ENCODE measurements around the gene CBX1. TPM values are rescaled to one million over a fixed set of nuclear protein-coding genes. Genes with fewer than 3 reads are reported as not detected.

The CBX1 gene
- total and polyA plus RNA-seq, 2 of the 13 experiments (the other 11 are each of a cell fraction or from before 2014, with no cell fraction given): 17.8 to 108 TPM

DNA sequence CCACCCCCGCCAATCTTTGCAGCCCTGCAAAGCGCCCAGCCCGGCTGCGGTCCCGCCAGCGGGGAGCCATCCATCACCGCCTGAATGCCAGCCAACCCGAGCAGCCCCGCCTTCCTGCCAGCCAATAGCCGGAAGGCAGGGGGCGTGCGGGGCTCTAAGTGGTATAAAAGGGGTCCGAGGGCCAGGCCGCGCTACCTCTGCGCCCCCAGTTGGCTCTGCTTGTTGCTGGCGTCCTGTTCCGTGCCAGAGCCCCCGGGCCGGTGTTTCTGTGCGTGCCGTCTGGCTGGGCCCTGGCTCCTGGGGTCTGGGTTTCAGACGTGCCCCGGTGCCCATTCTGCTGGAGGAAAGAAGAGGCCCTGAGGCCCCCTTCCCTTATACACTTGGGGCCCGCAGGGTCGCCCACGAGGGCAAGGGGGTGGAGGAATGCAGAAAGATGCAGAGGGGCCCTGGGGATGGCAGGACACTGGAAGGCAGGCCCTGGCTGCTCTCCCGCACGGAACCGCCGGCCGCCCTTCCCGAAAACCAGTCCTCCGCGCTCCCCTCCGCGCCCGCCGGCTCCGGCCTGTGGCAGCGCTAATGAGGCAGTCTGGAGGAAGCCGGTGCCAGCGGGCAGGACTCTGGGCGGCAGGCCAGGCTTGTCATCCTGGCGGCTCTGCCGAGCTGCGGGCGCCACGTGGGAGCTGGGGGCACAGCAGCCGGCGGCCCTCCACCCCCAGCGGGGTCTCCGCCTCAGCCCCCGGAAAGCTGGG is 77.7 kb downstream of the CBX1 start (continued):
- TF ChIP-seq, protein P1, sequence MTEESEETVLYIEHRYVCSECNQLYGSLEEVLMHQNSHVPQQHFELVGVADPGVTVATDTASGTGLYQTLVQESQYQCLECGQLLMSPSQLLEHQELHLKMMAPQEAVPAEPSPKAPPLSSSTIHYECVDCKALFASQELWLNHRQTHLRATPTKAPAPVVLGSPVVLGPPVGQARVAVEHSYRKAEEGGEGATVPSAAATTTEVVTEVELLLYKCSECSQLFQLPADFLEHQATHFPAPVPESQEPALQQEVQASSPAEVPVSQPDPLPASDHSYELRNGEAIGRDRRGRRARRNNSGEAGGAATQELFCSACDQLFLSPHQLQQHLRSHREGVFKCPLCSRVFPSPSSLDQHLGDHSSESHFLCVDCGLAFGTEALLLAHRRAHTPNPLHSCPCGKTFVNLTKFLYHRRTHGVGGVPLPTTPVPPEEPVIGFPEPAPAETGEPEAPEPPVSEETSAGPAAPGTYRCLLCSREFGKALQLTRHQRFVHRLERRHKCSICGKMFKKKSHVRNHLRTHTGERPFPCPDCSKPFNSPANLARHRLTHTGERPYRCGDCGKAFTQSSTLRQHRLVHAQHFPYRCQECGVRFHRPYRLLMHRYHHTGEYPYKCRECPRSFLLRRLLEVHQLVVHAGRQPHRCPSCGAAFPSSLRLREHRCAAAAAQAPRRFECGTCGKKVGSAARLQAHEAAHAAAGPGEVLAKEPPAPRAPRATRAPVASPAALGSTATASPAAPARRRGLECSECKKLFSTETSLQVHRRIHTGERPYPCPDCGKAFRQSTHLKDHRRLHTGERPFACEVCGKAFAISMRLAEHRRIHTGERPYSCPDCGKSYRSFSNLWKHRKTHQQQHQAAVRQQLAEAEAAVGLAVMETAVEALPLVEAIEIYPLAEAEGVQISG (CRISPR knock-in tag; IDR thresholded peaks at IDR 0.05): no peak; the same call in 1 of the 2 replicates
- TF ChIP-seq, protein P2, sequence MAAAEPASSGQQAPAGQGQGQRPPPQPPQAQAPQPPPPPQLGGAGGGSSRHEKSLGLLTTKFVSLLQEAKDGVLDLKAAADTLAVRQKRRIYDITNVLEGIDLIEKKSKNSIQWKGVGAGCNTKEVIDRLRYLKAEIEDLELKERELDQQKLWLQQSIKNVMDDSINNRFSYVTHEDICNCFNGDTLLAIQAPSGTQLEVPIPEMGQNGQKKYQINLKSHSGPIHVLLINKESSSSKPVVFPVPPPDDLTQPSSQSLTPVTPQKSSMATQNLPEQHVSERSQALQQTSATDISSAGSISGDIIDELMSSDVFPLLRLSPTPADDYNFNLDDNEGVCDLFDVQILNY (CRISPR knock-in tag; conservative IDR thresholded peaks at IDR 0.05): no peak
- TF ChIP-seq ZNF761 (CRISPR knock-in tag; conservative IDR thresholded peaks at IDR 0.05): no peak
- TF ChIP-seq, protein P3, sequence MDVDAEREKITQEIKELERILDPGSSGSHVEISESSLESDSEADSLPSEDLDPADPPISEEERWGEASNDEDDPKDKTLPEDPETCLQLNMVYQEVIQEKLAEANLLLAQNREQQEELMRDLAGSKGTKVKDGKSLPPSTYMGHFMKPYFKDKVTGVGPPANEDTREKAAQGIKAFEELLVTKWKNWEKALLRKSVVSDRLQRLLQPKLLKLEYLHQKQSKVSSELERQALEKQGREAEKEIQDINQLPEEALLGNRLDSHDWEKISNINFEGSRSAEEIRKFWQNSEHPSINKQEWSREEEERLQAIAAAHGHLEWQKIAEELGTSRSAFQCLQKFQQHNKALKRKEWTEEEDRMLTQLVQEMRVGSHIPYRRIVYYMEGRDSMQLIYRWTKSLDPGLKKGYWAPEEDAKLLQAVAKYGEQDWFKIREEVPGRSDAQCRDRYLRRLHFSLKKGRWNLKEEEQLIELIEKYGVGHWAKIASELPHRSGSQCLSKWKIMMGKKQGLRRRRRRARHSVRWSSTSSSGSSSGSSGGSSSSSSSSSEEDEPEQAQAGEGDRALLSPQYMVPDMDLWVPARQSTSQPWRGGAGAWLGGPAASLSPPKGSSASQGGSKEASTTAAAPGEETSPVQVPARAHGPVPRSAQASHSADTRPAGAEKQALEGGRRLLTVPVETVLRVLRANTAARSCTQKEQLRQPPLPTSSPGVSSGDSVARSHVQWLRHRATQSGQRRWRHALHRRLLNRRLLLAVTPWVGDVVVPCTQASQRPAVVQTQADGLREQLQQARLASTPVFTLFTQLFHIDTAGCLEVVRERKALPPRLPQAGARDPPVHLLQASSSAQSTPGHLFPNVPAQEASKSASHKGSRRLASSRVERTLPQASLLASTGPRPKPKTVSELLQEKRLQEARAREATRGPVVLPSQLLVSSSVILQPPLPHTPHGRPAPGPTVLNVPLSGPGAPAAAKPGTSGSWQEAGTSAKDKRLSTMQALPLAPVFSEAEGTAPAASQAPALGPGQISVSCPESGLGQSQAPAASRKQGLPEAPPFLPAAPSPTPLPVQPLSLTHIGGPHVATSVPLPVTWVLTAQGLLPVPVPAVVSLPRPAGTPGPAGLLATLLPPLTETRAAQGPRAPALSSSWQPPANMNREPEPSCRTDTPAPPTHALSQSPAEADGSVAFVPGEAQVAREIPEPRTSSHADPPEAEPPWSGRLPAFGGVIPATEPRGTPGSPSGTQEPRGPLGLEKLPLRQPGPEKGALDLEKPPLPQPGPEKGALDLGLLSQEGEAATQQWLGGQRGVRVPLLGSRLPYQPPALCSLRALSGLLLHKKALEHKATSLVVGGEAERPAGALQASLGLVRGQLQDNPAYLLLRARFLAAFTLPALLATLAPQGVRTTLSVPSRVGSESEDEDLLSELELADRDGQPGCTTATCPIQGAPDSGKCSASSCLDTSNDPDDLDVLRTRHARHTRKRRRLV (CRISPR knock-in tag; IDR thresholded peaks at IDR 0.05): no peak
- no peak for TF ChIP-seq ARNTL (CRISPR knock-in tag; IDR thresholded peaks at IDR 0.05)
- TF ChIP-seq, protein P4, sequence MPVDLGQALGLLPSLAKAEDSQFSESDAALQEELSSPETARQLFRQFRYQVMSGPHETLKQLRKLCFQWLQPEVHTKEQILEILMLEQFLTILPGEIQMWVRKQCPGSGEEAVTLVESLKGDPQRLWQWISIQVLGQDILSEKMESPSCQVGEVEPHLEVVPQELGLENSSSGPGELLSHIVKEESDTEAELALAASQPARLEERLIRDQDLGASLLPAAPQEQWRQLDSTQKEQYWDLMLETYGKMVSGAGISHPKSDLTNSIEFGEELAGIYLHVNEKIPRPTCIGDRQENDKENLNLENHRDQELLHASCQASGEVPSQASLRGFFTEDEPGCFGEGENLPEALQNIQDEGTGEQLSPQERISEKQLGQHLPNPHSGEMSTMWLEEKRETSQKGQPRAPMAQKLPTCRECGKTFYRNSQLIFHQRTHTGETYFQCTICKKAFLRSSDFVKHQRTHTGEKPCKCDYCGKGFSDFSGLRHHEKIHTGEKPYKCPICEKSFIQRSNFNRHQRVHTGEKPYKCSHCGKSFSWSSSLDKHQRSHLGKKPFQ (CRISPR knock-in tag; IDR thresholded peaks at IDR 0.05; ENCODE audit: insufficient replicate concordance): peak; percentile 49
- TF ChIP-seq, protein P5, sequence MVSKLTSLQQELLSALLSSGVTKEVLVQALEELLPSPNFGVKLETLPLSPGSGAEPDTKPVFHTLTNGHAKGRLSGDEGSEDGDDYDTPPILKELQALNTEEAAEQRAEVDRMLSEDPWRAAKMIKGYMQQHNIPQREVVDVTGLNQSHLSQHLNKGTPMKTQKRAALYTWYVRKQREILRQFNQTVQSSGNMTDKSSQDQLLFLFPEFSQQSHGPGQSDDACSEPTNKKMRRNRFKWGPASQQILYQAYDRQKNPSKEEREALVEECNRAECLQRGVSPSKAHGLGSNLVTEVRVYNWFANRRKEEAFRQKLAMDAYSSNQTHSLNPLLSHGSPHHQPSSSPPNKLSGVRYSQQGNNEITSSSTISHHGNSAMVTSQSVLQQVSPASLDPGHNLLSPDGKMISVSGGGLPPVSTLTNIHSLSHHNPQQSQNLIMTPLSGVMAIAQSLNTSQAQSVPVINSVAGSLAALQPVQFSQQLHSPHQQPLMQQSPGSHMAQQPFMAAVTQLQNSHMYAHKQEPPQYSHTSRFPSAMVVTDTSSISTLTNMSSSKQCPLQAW (CRISPR knock-in tag; IDR thresholded peaks at IDR 0.05): no peak
- TF ChIP-seq ATF7-NPFF (CRISPR knock-in tag; IDR thresholded peaks at IDR 0.05; ENCODE audit: low read depth): no peak
- peak; percentile 54; the same call in 1 of the 2 replicates for TF ChIP-seq ZNF12 (CRISPR knock-in tag; IDR thresholded peaks at IDR 0.05)
- TF ChIP-seq ZNF260 (CRISPR knock-in tag; IDR thresholded peaks at IDR 0.05; ENCODE audit: borderline replicate concordance, low read depth): no peak
- peak; percentile 47; the same call in 1 of the 2 replicates for TF ChIP-seq EEA1 (CRISPR knock-in tag; IDR thresholded peaks at IDR 0.05; ENCODE audit: borderline replicate concordance)
- TF ChIP-seq ZNF841 (CRISPR knock-in tag; IDR thresholded peaks at IDR 0.05; ENCODE audit: borderline replicate concordance): no peak
- 0 out of 2 replicates have a peak, but pooled peaks have one; percentile 34 for TF ChIP-seq SNAI1 (CRISPR knock-in tag; IDR thresholded peaks at IDR 0.05; ENCODE audit: borderline replicate concordance)
- TF ChIP-seq FOXA3 (CRISPR knock-in tag; IDR thresholded peaks at IDR 0.05): no peak
- TF ChIP-seq KLF16 (CRISPR knock-in tag; IDR thresholded peaks at IDR 0.05): no peak
